HCT116 (cell line): ENCODE data around the gene ENTPD5. TPM values are rescaled to one million over a fixed set of nuclear protein-coding genes. Genes with fewer than 3 reads are reported as not detected.

Source experiments
- ATAC-seq: fragments of 200-7000 bp; cut with Tn5 transposase; 2 replicates; pipeline ENCODE4 v1.9.1; 2020; ENCODE audit warnings: mild to moderate bottlenecking, moderate library complexity
- BruUV-seq: library from RNA; stranded (reverse); fragments of 400-500 nt; replicated peaks from 2 replicates; lab custom pipeline; 2021; lab: Mats Ljungman, UMichigan
- CTCF ChIA-PET: fragments of 300-600 bp; sonication (Branson Sonifier 250); formaldehyde crosslinking; loops from one replicate; lab custom pipeline; 2021; ENCODE audit warnings: antibody characterized with exemption; lab: Charles Lee
- POLR2A ChIA-PET: fragments of 300-600, 350-600 bp; sonication (Branson Sonifier 250); formaldehyde crosslinking; loops from one replicate; lab custom pipeline; 2021; ENCODE audit warnings: antibody characterized with exemption; lab: Charles Lee
- RAD21 ChIA-PET, 2 experiments: fragments of 300-600 bp; sonication (Branson Sonifier 250); formaldehyde crosslinking; loops; one replicate each; lab custom pipeline; 2023; ENCODE audit warnings: low total read pairs in 2 of 2; ENCODE audit not compliant: uncharacterized antibody in 2 of 2, unreplicated experiment in 2 of 2, low non-redundant PET in 1 of 2; lab: Charles Lee
- DNase-seq: peaks from one replicate; pipeline ENCODE4 v3.0.0-alpha.2; 2010; ENCODE audit warnings: low read depth, low spot score
- H2AFZ ChIP-seq: fragments of 200-600 bp; shearing (Covaris generic), sonication (generic); 2 replicates; pipeline ENCODE4 v1.6.1; 2017; ENCODE audit warnings: low read depth, mixed run types, mixed read lengths, antibody characterized with exemption, low read length; ENCODE audit not compliant: poor library complexity, severe bottlenecking
- H3K27ac ChIP-seq: 2 replicates; pipeline ENCODE4 v1.5.1; 2012; ENCODE audit warnings: low read depth, low read length
- H3K27me3 ChIP-seq: fragments of 200-600 bp; sonication (generic); 2 replicates; pipeline ENCODE4 v1.6.1; 2016; ENCODE audit warnings: mixed run types, low read length, mixed read lengths; ENCODE audit not compliant: insufficient read depth
- H3K36me3 ChIP-seq, 2 experiments: fragments of 200-500 bp in 1 of 2; fragments of 200-600 bp in 1 of 2; sonication (Bioruptor generic) in 1 of 2; sonication (generic) in 1 of 2; 2 replicates each; pipeline versions ENCODE4 v1.5.1 to v1.6.1; 2014 to 2016; ENCODE audit warnings: low read length in 2 of 2, inconsistent platforms in 1 of 2, mixed read lengths in 1 of 2, mixed run types in 1 of 2; ENCODE audit not compliant: insufficient read depth in 2 of 2, control insufficient read depth in 1 of 2
- H3K4me1 ChIP-seq, 2 experiments: fragments of 200-600 bp in 1 of 2; sonication (generic) in 1 of 2; 2 replicates each; pipeline versions ENCODE4 v1.5.1 to v1.6.1; 2012 to 2017; ENCODE audit warnings: low read length in 2 of 2, inconsistent platforms in 1 of 2, mild to moderate bottlenecking in 1 of 2, mixed read lengths in 1 of 2, mixed run types in 1 of 2, moderate library complexity in 1 of 2; ENCODE audit not compliant: insufficient read depth in 2 of 2, control insufficient read depth in 1 of 2
- H3K4me2 ChIP-seq: fragments of 200-600 bp; sonication (generic); 2 replicates; pipeline ENCODE4 v1.6.1; 2017; ENCODE audit warnings: mixed run types, low read length, mixed read lengths
- H3K4me3 ChIP-seq, 2 experiments: fragments of 200-600 bp in 1 of 2; sonication (generic) in 1 of 2; replicated peaks in 1 of 2; 2 replicates each; pipeline ENCODE4 v1.5.1; 2011 to 2016; ENCODE audit warnings: low read length in 2 of 2, control low read depth in 1 of 2, low read depth in 1 of 2, mild to moderate bottlenecking in 1 of 2, mixed read lengths in 1 of 2, mixed run types in 1 of 2
- H3K79me2 ChIP-seq: fragments of 200-600 bp; sonication (generic); 2 replicates; pipeline ENCODE4 v1.6.1; 2017; ENCODE audit warnings: mild to moderate bottlenecking, mixed run types, low read length, moderate library complexity, mixed read lengths; ENCODE audit not compliant: insufficient read depth
- H3K9ac ChIP-seq: fragments of 200-600 bp; sonication (generic); 2 replicates; pipeline ENCODE4 v1.6.1; 2016; ENCODE audit warnings: low read length, mixed read lengths
- H3K9me2 ChIP-seq: fragments of 200-600 bp; sonication (generic), shearing (Covaris generic); 2 replicates; pipeline ENCODE4 v1.6.1; 2017; ENCODE audit warnings: mixed run types, mild to moderate bottlenecking, moderate library complexity; ENCODE audit not compliant: insufficient read depth
- H3K9me3 ChIP-seq, 2 experiments: fragments of 200-500 bp in 1 of 2; fragments of 200-600 bp in 1 of 2; sonication (Bioruptor generic) in 1 of 2; sonication (generic) in 1 of 2; 2 replicates each; pipeline ENCODE4 v1.6.1; 2014 to 2017; ENCODE audit warnings: low read length in 2 of 2, mixed read lengths in 2 of 2, inconsistent platforms in 1 of 2, low read depth in 1 of 2, mild to moderate bottlenecking in 1 of 2, mixed run types in 1 of 2, moderate library complexity in 1 of 2; ENCODE audit not compliant: control insufficient read depth in 1 of 2, insufficient read depth in 1 of 2
- H4K20me1 ChIP-seq: fragments of 200-600 bp; sonication (generic), shearing (Covaris generic); 2 replicates; pipeline ENCODE4 v1.6.1; 2017; ENCODE audit warnings: mixed run types, mild to moderate bottlenecking, moderate library complexity; ENCODE audit not compliant: insufficient read depth
- CEBPB ChIP-seq: IDR thresholded peaks from 2 replicates; pipeline ENCODE4 v1.6.1; 2012; ENCODE audit warnings: low read depth
- ELF1 ChIP-seq: IDR thresholded peaks from 2 replicates; pipeline ENCODE4 v1.6.1; 2012; ENCODE audit warnings: low read depth, borderline replicate concordance
- EZH2 ChIP-seq: fragments of 200-600 bp; sonication (generic); IDR thresholded peaks from 2 replicates; pipeline ENCODE4 v1.6.1; 2017; ENCODE audit warnings: antibody characterized with exemption, mixed run types
- FOSL1 ChIP-seq: IDR thresholded peaks from 2 replicates; pipeline ENCODE4 v1.6.1; 2012; ENCODE audit warnings: low read depth
- POLR2A ChIP-seq: IDR thresholded peaks from 2 replicates; pipeline ENCODE4 v1.7.0; 2011; ENCODE audit warnings: borderline replicate concordance; ENCODE audit not compliant: insufficient read depth, insufficient read length; ENCODE audit errors: extremely low read depth
- POLR2AphosphoS5 ChIP-seq: IDR thresholded peaks from 2 replicates; pipeline ENCODE4 v1.6.1; 2011; ENCODE audit warnings: mild to moderate bottlenecking, low read depth, low read length, moderate library complexity
- RAD21 ChIP-seq: IDR thresholded peaks from 2 replicates; pipeline ENCODE4 v1.6.1; 2012; ENCODE audit warnings: low read depth, mild to moderate bottlenecking
- SP1 ChIP-seq: IDR thresholded peaks from 2 replicates; pipeline ENCODE4 v1.6.1; 2012; ENCODE audit warnings: low read depth
- SRF ChIP-seq: IDR thresholded peaks from 2 replicates; pipeline ENCODE4 v1.6.1; 2012; ENCODE audit warnings: low read depth
- TCF7L2 ChIP-seq: IDR thresholded peaks from 2 replicates; pipeline ENCODE4 v1.7.0; 2011; ENCODE audit warnings: borderline replicate concordance, inconsistent platforms; ENCODE audit not compliant: insufficient read depth, insufficient read length; ENCODE audit errors: extremely low read depth
- ZFX ChIP-seq: fragments of 450-650 bp; IDR thresholded peaks from 2 replicates; pipeline ENCODE4 v1.6.1; 2017
- ZNF274 ChIP-seq: fragments of 200-500 bp; sonication (Bioruptor generic); IDR thresholded peaks from 2 replicates; pipeline ENCODE4 v1.6.1; 2014; ENCODE audit warnings: mild to moderate bottlenecking, low read depth, low read length, inconsistent platforms
- intact Hi-C: fragments of 100-400 bp; cut with micrococcal nuclease; formaldehyde crosslinking; loops from 2 replicates; pipeline ENCODE4 v1.10.0; 2022
- total RNA-seq: library from RNA; stranded (reverse); gene quantifications from one replicate; pipeline ENCODE4 v1.2.1, GENCODE V29; 2021; ENCODE audit not compliant: unreplicated experiment
- TF ChIP-seq, protein P1 (sequence below): IDR thresholded peaks from 2 replicates; pipeline ENCODE4 v1.6.1; 2011; ENCODE audit warnings: mild to moderate bottlenecking, low read length, moderate library complexity; ENCODE audit not compliant: insufficient replicate concordance; ENCODE audit errors: extremely low read depth
- TF ChIP-seq, protein P2 (sequence below): IDR thresholded peaks from 2 replicates; pipeline ENCODE4 v1.6.1; 2012
- TF ChIP-seq, protein P3 (sequence below): IDR thresholded peaks from 2 replicates; pipeline ENCODE4 v1.6.1; 2012
- TF ChIP-seq, protein P4 (sequence below), 3 experiments: fragments of 200-600 bp in 1 of 3; sonication (generic) in 1 of 3; IDR thresholded peaks in 2 of 3; conservative IDR thresholded peaks in 1 of 3; 2 replicates each; pipeline ENCODE4 v1.5.1; 2012 to 2017; ENCODE audit warnings: low read depth in 2 of 3, low read length in 2 of 3, antibody characterized with exemption in 1 of 3, borderline replicate concordance in 1 of 3, control low read depth in 1 of 3, mild to moderate bottlenecking in 1 of 3, mixed read lengths in 1 of 3, mixed run types in 1 of 3, moderate library complexity in 1 of 3; ENCODE audit not compliant: insufficient read depth in 1 of 3

Gene ENTPD5
- total RNA-seq, 1 experiment from 2014 or later = 14.4 TPM

DNA sequence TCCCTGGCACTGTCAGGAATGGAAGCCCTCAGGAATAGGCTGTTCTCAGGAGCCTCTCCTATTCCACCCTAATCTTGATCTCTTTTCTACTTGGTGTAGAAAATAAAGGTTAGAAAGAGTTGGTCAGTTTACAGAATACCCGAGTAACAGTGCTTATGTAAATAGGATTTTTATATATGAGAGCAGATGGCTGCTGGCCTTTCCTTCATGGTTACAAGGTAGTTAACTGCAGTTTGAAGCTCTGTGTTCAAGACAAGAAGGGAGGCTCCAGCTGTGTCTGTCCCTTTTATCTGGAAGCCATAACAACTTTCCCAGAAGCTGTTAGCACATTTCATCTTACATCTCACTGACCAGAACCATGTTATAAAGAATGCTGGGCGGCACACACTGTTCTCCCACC is 23.2 kb upstream of the ENTPD5 start (continued):
- TF ChIP-seq ELF1 (no peak), EZH2 (no peak), POLR2A (no peak)
- TF ChIP-seq, protein P1, sequence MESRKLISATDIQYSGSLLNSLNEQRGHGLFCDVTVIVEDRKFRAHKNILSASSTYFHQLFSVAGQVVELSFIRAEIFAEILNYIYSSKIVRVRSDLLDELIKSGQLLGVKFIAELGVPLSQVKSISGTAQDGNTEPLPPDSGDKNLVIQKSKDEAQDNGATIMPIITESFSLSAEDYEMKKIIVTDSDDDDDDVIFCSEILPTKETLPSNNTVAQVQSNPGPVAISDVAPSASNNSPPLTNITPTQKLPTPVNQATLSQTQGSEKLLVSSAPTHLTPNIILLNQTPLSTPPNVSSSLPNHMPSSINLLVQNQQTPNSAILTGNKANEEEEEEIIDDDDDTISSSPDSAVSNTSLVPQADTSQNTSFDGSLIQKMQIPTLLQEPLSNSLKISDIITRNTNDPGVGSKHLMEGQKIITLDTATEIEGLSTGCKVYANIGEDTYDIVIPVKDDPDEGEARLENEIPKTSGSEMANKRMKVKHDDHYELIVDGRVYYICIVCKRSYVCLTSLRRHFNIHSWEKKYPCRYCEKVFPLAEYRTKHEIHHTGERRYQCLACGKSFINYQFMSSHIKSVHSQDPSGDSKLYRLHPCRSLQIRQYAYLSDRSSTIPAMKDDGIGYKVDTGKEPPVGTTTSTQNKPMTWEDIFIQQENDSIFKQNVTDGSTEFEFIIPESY = no peak
- TF ChIP-seq, protein P2, sequence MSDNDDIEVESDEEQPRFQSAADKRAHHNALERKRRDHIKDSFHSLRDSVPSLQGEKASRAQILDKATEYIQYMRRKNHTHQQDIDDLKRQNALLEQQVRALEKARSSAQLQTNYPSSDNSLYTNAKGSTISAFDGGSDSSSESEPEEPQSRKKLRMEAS = no peak

DNA sequence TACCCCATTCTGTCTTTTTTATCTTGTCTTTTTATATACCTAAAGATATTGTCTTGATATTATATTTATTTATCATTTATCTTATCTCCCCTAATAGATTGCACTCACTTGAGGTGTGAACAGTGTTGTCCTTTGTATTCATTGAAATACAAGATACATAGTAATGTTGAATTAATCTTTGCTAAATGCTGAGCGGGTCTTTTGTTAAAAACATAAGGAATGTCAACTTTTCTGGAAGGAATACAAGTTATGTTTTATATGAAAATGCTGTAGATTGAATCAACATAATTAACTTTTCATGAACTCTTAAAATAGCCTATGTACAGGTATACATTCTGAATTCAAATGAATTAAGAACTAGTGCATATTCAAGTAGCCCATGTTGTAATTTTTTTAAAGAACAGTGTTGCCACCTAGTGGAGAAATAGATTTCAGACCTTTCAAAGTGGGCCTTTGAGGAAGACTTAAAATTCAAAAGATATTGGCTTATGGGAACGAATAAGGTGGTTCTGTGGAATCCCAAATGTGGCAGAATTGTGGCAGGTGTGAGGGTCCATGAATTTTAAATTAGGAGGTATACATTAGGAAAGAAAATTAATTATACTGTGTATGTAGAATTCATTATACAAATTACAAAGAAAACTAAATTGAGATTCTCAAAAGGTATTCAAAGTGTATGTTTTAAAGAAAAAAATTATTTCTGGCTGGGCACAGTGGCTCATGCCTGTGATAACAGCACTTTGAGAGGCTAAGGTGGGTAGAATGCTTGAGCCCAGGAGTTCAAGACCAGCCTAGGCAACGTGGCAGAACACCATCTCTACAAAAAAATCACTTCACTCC is 19.2 kb upstream of the ENTPD5 start:
- Histone ChIP-seq H3K79me2 (no peaks in the 10 kb centered on the region), H2AFZ (peak overlapping the region; percentile 33), H3K27me3 (no peaks in the 10 kb centered on the region), H3K4me2 (no peak overlapping the region), H3K9me3 (no peaks in the 10 kb centered on the region), H3K9ac (no peak overlapping the region), H3K27ac (no peak overlapping the region), H3K9me2 (no peaks in the 10 kb centered on the region), H3K4me3 (no peak overlapping the region), H3K4me1 (no peaks in the 10 kb centered on the region), H3K36me3 (no peaks in the 10 kb centered on the region), H4K20me1 (no peaks in the 10 kb centered on the region)
- ATAC-seq (peak; percentile 79), DNase-seq (no peak)
- POLR2A ChIA-PET = no interaction called here
- RAD21 ChIA-PET = no interaction called here
- BruUV-seq = no TSS peak
- CTCF ChIA-PET = interaction anchor here (1.2 kb wide), 1 partner anchor 309 kb away, joined by 4 read pairs; no protein-coding TSS in a partner anchor
- intact Hi-C loops = loop anchor here (1.0 kb wide), 1 partner anchor 310 kb away; no protein-coding TSS in a partner anchor
- TF ChIP-seq, protein P3, sequence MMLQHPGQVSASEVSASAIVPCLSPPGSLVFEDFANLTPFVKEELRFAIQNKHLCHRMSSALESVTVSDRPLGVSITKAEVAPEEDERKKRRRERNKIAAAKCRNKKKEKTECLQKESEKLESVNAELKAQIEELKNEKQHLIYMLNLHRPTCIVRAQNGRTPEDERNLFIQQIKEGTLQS = no peak
- no peak for TF ChIP-seq SRF
- TF ChIP-seq SP1 = no peak
- TF ChIP-seq RAD21 = peak; percentile 77
- no peak for TF ChIP-seq ZNF274
- TF ChIP-seq CEBPB = no peak
- 0 out of 2 replicates have a peak, but pooled peaks have one; percentile 19 for TF ChIP-seq FOSL1
- TF ChIP-seq ZFX = no peak
- no peak for TF ChIP-seq TCF7L2
- TF ChIP-seq, protein P4, sequence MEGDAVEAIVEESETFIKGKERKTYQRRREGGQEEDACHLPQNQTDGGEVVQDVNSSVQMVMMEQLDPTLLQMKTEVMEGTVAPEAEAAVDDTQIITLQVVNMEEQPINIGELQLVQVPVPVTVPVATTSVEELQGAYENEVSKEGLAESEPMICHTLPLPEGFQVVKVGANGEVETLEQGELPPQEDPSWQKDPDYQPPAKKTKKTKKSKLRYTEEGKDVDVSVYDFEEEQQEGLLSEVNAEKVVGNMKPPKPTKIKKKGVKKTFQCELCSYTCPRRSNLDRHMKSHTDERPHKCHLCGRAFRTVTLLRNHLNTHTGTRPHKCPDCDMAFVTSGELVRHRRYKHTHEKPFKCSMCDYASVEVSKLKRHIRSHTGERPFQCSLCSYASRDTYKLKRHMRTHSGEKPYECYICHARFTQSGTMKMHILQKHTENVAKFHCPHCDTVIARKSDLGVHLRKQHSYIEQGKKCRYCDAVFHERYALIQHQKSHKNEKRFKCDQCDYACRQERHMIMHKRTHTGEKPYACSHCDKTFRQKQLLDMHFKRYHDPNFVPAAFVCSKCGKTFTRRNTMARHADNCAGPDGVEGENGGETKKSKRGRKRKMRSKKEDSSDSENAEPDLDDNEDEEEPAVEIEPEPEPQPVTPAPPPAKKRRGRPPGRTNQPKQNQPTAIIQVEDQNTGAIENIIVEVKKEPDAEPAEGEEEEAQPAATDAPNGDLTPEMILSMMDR (IDR thresholded peaks at IDR 0.05 in 2 of 3, conservative IDR thresholded peaks at IDR 0.05 in 1 of 3; ENCODE audit: borderline replicate concordance in 1 of 3, insufficient read depth in 1 of 3, low read depth in 2 of 3, low read length in 2 of 3) = peak; percentile 46 to 78 (median 55); a peak in 5 of 6 replicates
- TF ChIP-seq POLR2AphosphoS5 = no peak
